ENCODE results near the gene ZC3H7A.
"Not testable (repeated sequence)": the region's sequence is repeated elsewhere in the genome, so short reads cannot be mapped to it uniquely, and the experiment has no call there.

ZC3H7A gene

GRCh38 chr16:11791144-11791828, 5.8 kb downstream of the ZC3H7A start:
- H3K27ac ChIP-seq (ENCODE audit: low read depth, low read length, poor library complexity, severe bottlenecking), result peak overlapping the region; percentile 55
- no peak overlapping the region for H3K4me2 ChIP-seq (ENCODE audit: low read length)
- H3F3A ChIP-seq (ENCODE audit: insufficient read depth, low read length), result peaks cover 5% of the 10 kb centered on the region; the same call in 1 of the 2 replicates
- H3K4me3 ChIP-seq (ENCODE audit: low read depth, low read length, poor library complexity, severe bottlenecking), result no peak overlapping the region
- no peak overlapping the region for H2AFZ ChIP-seq (ENCODE audit: low read length)
- H3K9ac ChIP-seq (ENCODE audit: low read length), result no peak overlapping the region; the same call in 1 of the 2 replicates
- TF ChIP-seq CTCF (IDR thresholded peaks at IDR 0.05; ENCODE audit: low read length) (no peak), EZH2 (IDR thresholded peaks at IDR 0.05; ENCODE audit: borderline replicate concordance, low read length) (no peak)
- H3K36me3 ChIP-seq (ENCODE audit: insufficient read depth, low read length), result peaks cover 10% of the 10 kb centered on the region; the same call in 1 of the 2 replicates
- no peaks in the 10 kb centered on the region for H4K20me1 ChIP-seq (ENCODE audit: insufficient read depth, low read length)
- H3K4me1 ChIP-seq (ENCODE audit: insufficient read depth, low read length, severe bottlenecking), result peaks cover 73% of the 10 kb centered on the region
- H3K79me2 ChIP-seq (ENCODE audit: insufficient read depth, low read length), result peaks cover 71% of the 10 kb centered on the region
- H3K27me3 ChIP-seq (ENCODE audit: insufficient read depth, low read length), result no peaks in the 10 kb centered on the region
- H3K9me3 ChIP-seq (ENCODE audit: low read length), result no peaks in the 10 kb centered on the region
- no peaks in the 10 kb centered on the region for H3K9me2 ChIP-seq (ENCODE audit: low read depth, low read length)

- H3K4me3 ChIP-seq (ENCODE audit: low read depth, low read length, poor library complexity, severe bottlenecking), result no peak overlapping the region
- peaks cover 4% of the 10 kb centered on the region; the same call in 1 of the 2 replicates for H3K36me3 ChIP-seq (ENCODE audit: insufficient read depth, low read length)
- no peak overlapping the region for H2AFZ ChIP-seq (ENCODE audit: low read length)
- H3K9me3 ChIP-seq (ENCODE audit: low read length), result no peaks in the 10 kb centered on the region
- TF ChIP-seq EZH2 (IDR thresholded peaks at IDR 0.05; ENCODE audit: borderline replicate concordance, low read length) (no peak), CTCF (IDR thresholded peaks at IDR 0.05; ENCODE audit: low read length) (no peak)
- H3K9ac ChIP-seq (ENCODE audit: low read length), result no peak overlapping the region
- no peaks in the 10 kb centered on the region for H3K27me3 ChIP-seq (ENCODE audit: insufficient read depth, low read length)
- peaks cover 66% of the 10 kb centered on the region for H3K4me1 ChIP-seq (ENCODE audit: insufficient read depth, low read length, severe bottlenecking)
- H4K20me1 ChIP-seq (ENCODE audit: insufficient read depth, low read length), result no peaks in the 10 kb centered on the region
- H3K9me2 ChIP-seq (ENCODE audit: low read depth, low read length), result no peaks in the 10 kb centered on the region
- no peak overlapping the region for H3K27ac ChIP-seq (ENCODE audit: low read depth, low read length, poor library complexity, severe bottlenecking)
- H3K4me2 ChIP-seq (ENCODE audit: low read length), result no peak overlapping the region
- H3F3A ChIP-seq (ENCODE audit: insufficient read depth, low read length), result peaks cover 1% of the 10 kb centered on the region; the same call in 1 of the 2 replicates
- peaks cover 54% of the 10 kb centered on the region for H3K79me2 ChIP-seq (ENCODE audit: insufficient read depth, low read length)
These were observed 8.1 kb downstream of the ZC3H7A start for GRCh38 chr16:11788914-11789313.

GRCh38 chr16:11784980-11785599, 12.0 kb downstream of the ZC3H7A start:
- Histone ChIP-seq H3F3A (ENCODE audit: insufficient read depth, low read length) (peaks cover 14% of the 10 kb centered on the region), H3K4me1 (ENCODE audit: insufficient read depth, low read length, severe bottlenecking) (peaks cover 71% of the 10 kb centered on the region), H3K27ac (ENCODE audit: low read depth, low read length, poor library complexity, severe bottlenecking) (peak overlapping the region; percentile 30), H3K79me2 (ENCODE audit: insufficient read depth, low read length) (peaks cover 35% of the 10 kb centered on the region)
- H3K4me2 ChIP-seq (ENCODE audit: low read length); H4K20me1 ChIP-seq (ENCODE audit: insufficient read depth, low read length); H3K27me3 ChIP-seq (ENCODE audit: insufficient read depth, low read length); H3K9me3 ChIP-seq (ENCODE audit: low read length); H3K9me2 ChIP-seq (ENCODE audit: low read depth, low read length); H3K9ac ChIP-seq (ENCODE audit: low read length); H3K36me3 ChIP-seq (ENCODE audit: insufficient read depth, low read length); H2AFZ ChIP-seq (ENCODE audit: low read length); H3K4me3 ChIP-seq (ENCODE audit: low read depth, low read length, poor library complexity, severe bottlenecking): not testable (repeated sequence)

GRCh38 chr16:11784381-11784780, 12.7 kb downstream of the ZC3H7A start:
- H3K4me3 ChIP-seq (ENCODE audit: low read depth, low read length, poor library complexity, severe bottlenecking); H3K9me2 ChIP-seq (ENCODE audit: low read depth, low read length); H3K27me3 ChIP-seq (ENCODE audit: insufficient read depth, low read length); H3K9me3 ChIP-seq (ENCODE audit: low read length); H4K20me1 ChIP-seq (ENCODE audit: insufficient read depth, low read length); H2AFZ ChIP-seq (ENCODE audit: low read length); H3K9ac ChIP-seq (ENCODE audit: low read length); H3K4me2 ChIP-seq (ENCODE audit: low read length): not testable (repeated sequence)
- Histone ChIP-seq H3K36me3 (ENCODE audit: insufficient read depth, low read length) (peaks cover 12% of the 10 kb centered on the region; the same call in 1 of the 2 replicates), H3K4me1 (ENCODE audit: insufficient read depth, low read length, severe bottlenecking) (peaks cover 71% of the 10 kb centered on the region), H3F3A (ENCODE audit: insufficient read depth, low read length) (peaks cover 14% of the 10 kb centered on the region), H3K79me2 (ENCODE audit: insufficient read depth, low read length) (peaks cover 30% of the 10 kb centered on the region), H3K27ac (ENCODE audit: low read depth, low read length, poor library complexity, severe bottlenecking) (peak overlapping the region; percentile 92)

Data from OCI-LY1 (cell line).